Activated CD4-positive, alpha-beta memory T cell treated with anti-CD3 and anti-CD28 coated beads for 36 hours (primary cell): ENCODE measurements around the gene SLC1A4. TPM values are rescaled to one million over a fixed set of nuclear protein-coding genes. Genes with fewer than 3 reads are reported as not detected.
A peak's percentile ranks its signal among the peaks of the same experiment; 100 is the strongest.

Experiments
- CTCF ChIA-PET: fragments of 350-600 bp; sonication (Branson Sonifier 250); formaldehyde crosslinking; loops from one replicate; lab custom pipeline; 2021; ENCODE audit warnings: antibody characterized with exemption, inconsistent platforms; lab: Charles Lee
- POLR2A ChIA-PET: fragments of 350-600 bp; sonication (Branson Sonifier 250); formaldehyde crosslinking; loops from one replicate; lab custom pipeline; 2021; ENCODE audit warnings: antibody characterized with exemption; lab: Charles Lee
- DNase-seq: peaks from one replicate; pipeline ENCODE4 v3.0.0-alpha.2; 2020
- H3K27ac Mint-ChIP-seq: one replicate; pipeline ENCODE4 v1.8.0; 2021; ENCODE audit warnings: mixed read lengths
- H3K27me3 Mint-ChIP-seq: one replicate; pipeline ENCODE4 v1.8.0; 2021; ENCODE audit warnings: mixed read lengths
- H3K36me3 Mint-ChIP-seq: one replicate; pipeline ENCODE4 v1.8.0; 2021; ENCODE audit warnings: mixed read lengths
- H3K4me1 Mint-ChIP-seq: one replicate; pipeline ENCODE4 v1.8.0; 2021; ENCODE audit warnings: low read depth, mixed read lengths
- H3K4me3 Mint-ChIP-seq: one replicate; pipeline ENCODE4 v1.8.0; 2021; ENCODE audit warnings: mild to moderate bottlenecking, mixed read lengths
- H3K9me3 Mint-ChIP-seq: one replicate; pipeline ENCODE4 v1.8.0; 2021; ENCODE audit warnings: mixed read lengths
- intact Hi-C: fragments of 100-400 bp; cut with micrococcal nuclease; formaldehyde crosslinking; loops from one replicate; pipeline ENCODE4 v1.15.1; 2023
- total RNA-seq, 2 experiments: library from RNA; stranded (reverse); gene quantifications; one replicate each; pipeline ENCODE4 v1.2.3, GENCODE V29; 2021

SLC1A4 gene
- total RNA-seq, 2 experiments from 2014 or later, result 15.9 TPM

DNA sequence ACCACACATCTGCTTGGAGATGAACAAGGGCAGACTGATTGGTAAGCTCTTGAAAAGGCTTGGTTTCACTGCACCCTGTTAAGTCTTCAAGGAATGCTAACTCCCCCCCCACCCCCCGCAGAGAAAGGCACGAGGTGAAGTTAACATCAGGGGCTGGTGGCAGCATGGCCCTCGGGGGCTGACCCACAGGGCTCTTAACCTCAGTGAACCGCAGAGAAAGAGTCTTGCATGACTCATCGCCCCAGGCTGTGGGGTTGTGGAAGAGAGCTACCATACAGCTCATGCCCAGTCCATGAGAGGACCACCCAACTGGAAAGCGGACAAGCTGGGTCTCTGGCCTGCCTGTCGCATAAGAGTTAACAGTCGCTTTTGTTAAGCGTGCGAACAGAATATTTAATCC lies 56.5 kb downstream of the SLC1A4 start:
- intact Hi-C loops, result no loop called here
- H3K27me3 Mint-ChIP-seq, result no peaks in the 10 kb centered on the region

GRCh38 chr2:65046633-65047407 lies 57.6 kb downstream of the SLC1A4 start:
- POLR2A ChIA-PET, result interaction anchor here (1.4 kb wide), 1 partner anchor 8 kb away, joined by 3 read pairs; no protein-coding TSS in a partner anchor
- no peaks in the 10 kb centered on the region for H3K27me3 Mint-ChIP-seq

More for the DNA sequence above, 56.5 kb downstream of the SLC1A4 start:
- Mint-ChIP-seq H3K4me3 (no peak overlapping the region), H3K27ac (no peak overlapping the region), H3K4me1 (no peaks in the 10 kb centered on the region), H3K9me3 (peaks cover 25% of the 10 kb centered on the region), H3K36me3 (peaks cover 18% of the 10 kb centered on the region)
- POLR2A ChIA-PET, result interaction anchor here (1.4 kb wide), 1 partner anchor 10 kb away, joined by 3 read pairs; no protein-coding TSS in a partner anchor
- DNase-seq, result no peak
- CTCF ChIA-PET, result interaction anchor here (1.1 to 3.2 kb wide), 2 partner anchors 127 to 128 kb away, joined by 3 to 17 read pairs; no protein-coding TSS in a partner anchor

DNA sequence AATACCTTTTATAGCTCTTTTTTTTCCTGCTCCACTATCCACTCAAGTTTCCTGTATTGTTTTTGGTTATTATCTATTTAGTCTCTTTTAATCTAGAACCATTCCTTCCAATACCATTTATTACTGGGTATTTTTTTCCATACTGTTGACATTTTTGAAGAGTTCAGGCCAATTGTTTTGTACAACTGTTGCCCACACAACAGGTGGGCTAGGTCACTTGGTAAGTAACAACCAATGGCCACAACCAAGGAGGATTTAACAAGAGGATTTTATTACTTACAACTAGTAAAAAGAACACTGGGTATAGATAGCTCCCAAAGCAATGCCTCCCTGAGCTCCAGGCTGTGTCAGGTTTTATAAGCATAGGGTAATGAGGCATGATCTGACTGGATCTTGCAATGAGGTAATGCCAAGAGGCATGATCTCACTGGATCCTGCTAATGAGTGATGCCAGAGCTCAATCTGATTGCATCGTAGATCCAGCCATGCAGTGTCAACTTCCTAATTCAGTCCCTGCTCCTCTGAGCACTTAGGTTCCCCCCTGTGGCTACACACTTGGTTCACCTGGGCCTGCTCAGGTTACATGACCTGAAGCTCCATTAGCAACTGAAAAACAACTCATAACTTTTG lies 59.9 kb downstream of the SLC1A4 start:
- peaks cover 18% of the 10 kb centered on the region for H3K9me3 Mint-ChIP-seq
- peak; percentile 24 for DNase-seq
- intact Hi-C loops, result no loop called here
- H3K27me3 Mint-ChIP-seq, result no peaks in the 10 kb centered on the region
- no peak overlapping the region for H3K4me3 Mint-ChIP-seq
- CTCF ChIA-PET, result interaction anchor here (0.9 to 3.2 kb wide), 3 partner anchors 16 to 131 kb away, joined by 3 to 17 read pairs (median 5); no protein-coding TSS in a partner anchor
- H3K27ac Mint-ChIP-seq, result no peak overlapping the region
- H3K36me3 Mint-ChIP-seq, result peaks cover 14% of the 10 kb centered on the region
- peaks cover 11% of the 10 kb centered on the region for H3K4me1 Mint-ChIP-seq
- POLR2A ChIA-PET, result interaction anchor here (0.6 kb wide), 1 partner anchor 176 kb away, joined by 3 read pairs; no protein-coding TSS in a partner anchor

More at GRCh38 chr2:65046633-65047407, 57.6 kb downstream of the SLC1A4 start:
- CTCF ChIA-PET, result interaction anchor here (3.2 kb wide), 1 partner anchor 129 kb away, joined by 17 read pairs; no protein-coding TSS in a partner anchor
- Mint-ChIP-seq H3K36me3 (peaks cover 18% of the 10 kb centered on the region), H3K4me3 (no peak overlapping the region), H3K27ac (no peak overlapping the region), H3K9me3 (peaks cover 25% of the 10 kb centered on the region), H3K4me1 (no peaks in the 10 kb centered on the region)
- intact Hi-C loops, result no loop called here
- no peak for DNase-seq

DNA sequence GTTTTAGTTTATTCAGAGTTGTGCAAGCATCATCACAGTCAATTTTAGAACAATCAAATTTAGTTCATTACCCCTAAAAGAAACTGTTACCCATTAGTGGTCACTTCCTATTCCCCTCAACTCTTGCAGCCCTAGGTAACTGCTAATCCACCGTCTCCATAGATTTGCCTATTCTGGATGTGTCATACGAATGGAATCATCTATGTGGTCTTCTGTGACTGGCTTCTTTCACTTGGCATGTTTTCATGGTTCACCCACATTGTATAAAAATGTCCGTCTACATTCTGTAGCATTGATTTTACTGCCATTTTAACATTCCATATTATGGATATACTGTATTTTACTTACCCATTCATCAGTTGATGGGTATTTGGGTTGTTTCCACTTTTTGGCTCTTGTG lies 61.7 kb downstream of the SLC1A4 start:
- Mint-ChIP-seq H3K4me3 (no peak overlapping the region), H3K27ac (no peak overlapping the region), H3K27me3 (no peaks in the 10 kb centered on the region), H3K36me3 (peaks cover 6% of the 10 kb centered on the region), H3K4me1 (peaks cover 22% of the 10 kb centered on the region), H3K9me3 (peaks cover 5% of the 10 kb centered on the region)
- POLR2A ChIA-PET, result no interaction called here
- intact Hi-C loops, result no loop called here
- DNase-seq, result no peak
- CTCF ChIA-PET, result no interaction called here

DNA sequence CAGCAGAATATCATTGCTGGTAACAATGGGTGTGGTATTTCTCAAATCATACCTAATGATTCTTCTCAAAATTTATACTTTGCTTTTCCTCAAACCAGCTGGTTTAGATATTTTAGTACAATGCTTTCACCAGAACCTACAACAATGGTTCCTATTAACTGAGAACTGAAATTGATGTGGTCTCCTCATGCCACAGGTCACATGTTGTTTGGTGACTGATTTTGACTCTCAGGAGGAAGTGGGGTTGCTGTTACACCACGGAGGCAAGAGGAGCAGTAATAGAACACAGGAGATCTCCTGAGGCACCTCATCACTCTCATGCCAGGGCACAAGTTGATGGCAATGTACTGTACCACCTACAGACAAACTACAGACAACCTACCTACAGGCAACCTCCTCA lies 64.0 kb downstream of the SLC1A4 start:
- DNase-seq, result peak; percentile 54
- H3K36me3 Mint-ChIP-seq, result peaks cover 4% of the 10 kb centered on the region
- POLR2A ChIA-PET, result no interaction called here
- H3K4me3 Mint-ChIP-seq, result no peak overlapping the region
- H3K27ac Mint-ChIP-seq, result peak overlapping the region; percentile 21
- no peaks in the 10 kb centered on the region for H3K27me3 Mint-ChIP-seq
- intact Hi-C loops, result loop anchor here (1.0 kb wide), 1 partner anchor 71 kb away; no protein-coding TSS in a partner anchor
- H3K9me3 Mint-ChIP-seq, result peaks cover 5% of the 10 kb centered on the region
- CTCF ChIA-PET, result interaction anchor here (0.6 to 7.4 kb wide), 3 partner anchors 11 to 159 kb away, joined by 4 to 48 read pairs (median 45); no protein-coding TSS in a partner anchor
- peaks cover 36% of the 10 kb centered on the region for H3K4me1 Mint-ChIP-seq

- no peak for DNase-seq
- H3K9me3 Mint-ChIP-seq, result no peaks in the 10 kb centered on the region
- POLR2A ChIA-PET, result interaction anchor here (1.0 to 3.1 kb wide), 6 partner anchors 9 to 173 kb away, joined by 3 to 24 read pairs (median 6); partner anchors contain the start of genes ACTR2, RAB1A and SLC1A4
- peak overlapping the region; percentile 94 for H3K4me3 Mint-ChIP-seq
- CTCF ChIA-PET, result interaction anchor here (0.8 to 7.4 kb wide), 8 partner anchors 10 to 498 kb away, joined by 3 to 48 read pairs (median 8); partner anchors contain the start of gene RAB1A
- no peak overlapping the region for H3K27ac Mint-ChIP-seq
- no peaks in the 10 kb centered on the region for H3K27me3 Mint-ChIP-seq
- H3K36me3 Mint-ChIP-seq, result no peaks in the 10 kb centered on the region
- H3K4me1 Mint-ChIP-seq, result peaks cover 50% of the 10 kb centered on the region
- intact Hi-C loops, result loop anchor here (5.0 kb wide), 3 partner anchors 288 to 1468 kb away; partner anchors contain the start of genes MDH1 and WDPCP
Measured at GRCh38 chr2:65054749-65055421, 65.7 kb downstream of the SLC1A4 start.

DNA sequence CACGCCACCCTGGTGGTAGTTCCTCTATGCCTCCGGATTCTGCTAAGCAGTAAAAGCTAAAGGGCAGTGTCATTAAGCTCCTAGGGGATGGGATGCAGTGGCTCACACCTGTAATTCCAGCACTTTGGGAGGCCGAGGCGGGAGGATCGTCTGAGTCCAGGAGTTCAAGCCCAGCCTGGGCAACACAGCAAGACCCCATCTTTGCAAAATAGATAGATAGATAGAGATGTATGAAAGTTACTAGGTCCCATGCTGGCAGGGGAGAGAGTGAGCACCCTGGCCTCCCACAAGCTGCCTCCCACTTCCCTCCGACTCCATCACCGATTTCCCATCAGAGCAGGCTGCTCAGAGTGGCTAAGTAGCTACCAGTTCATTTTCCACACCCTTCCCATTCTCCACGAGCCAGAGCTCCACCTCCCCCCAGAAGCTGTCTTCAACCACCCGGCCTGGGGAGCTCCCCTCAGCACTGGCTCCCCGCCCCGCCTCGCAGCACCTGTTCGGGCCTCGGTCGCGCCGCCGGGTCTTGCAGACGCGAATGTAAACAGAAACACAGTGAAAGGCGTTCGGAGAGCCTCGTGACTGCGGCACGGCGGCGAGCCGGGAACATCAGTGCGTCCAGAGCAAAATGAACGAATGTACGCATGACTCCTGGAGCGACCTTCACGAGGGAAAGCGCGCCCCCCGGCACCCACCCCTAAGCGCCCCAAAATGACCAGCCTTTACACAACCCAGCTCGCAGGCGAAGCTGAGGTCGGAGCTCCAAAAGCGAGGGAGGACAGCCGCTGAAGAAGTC lies 66.4 kb downstream of the SLC1A4 start:
- peak overlapping the region; percentile 63 for H3K27ac Mint-ChIP-seq
- H3K4me1 Mint-ChIP-seq, result peaks cover 50% of the 10 kb centered on the region
- no peaks in the 10 kb centered on the region for H3K36me3 Mint-ChIP-seq
- intact Hi-C loops, result loop anchor here (1.0 to 5.0 kb wide), 8 partner anchors 9 to 1468 kb away; partner anchors contain the start of genes AFTPH, MDH1, RAB1A and WDPCP
- DNase-seq, result no peak
- no peaks in the 10 kb centered on the region for H3K27me3 Mint-ChIP-seq
- CTCF ChIA-PET, result interaction anchor here (0.8 to 7.4 kb wide), 13 partner anchors 9 to 497 kb away, joined by 3 to 48 read pairs (median 6); partner anchors contain the start of genes ACTR2, RAB1A and SLC1A4
- POLR2A ChIA-PET, result interaction anchor here (0.5 to 3.1 kb wide), 9 partner anchors 9 to 558 kb away, joined by 3 to 24 read pairs (median 3); partner anchors contain the start of genes ACTR2, RAB1A and SLC1A4
- peak overlapping the region; percentile 94 for H3K4me3 Mint-ChIP-seq
- no peaks in the 10 kb centered on the region for H3K9me3 Mint-ChIP-seq

- DNase-seq, result peak; percentile 98
- Mint-ChIP-seq H3K27me3 (no peaks in the 10 kb centered on the region), H3K36me3 (no peaks in the 10 kb centered on the region), H3K4me3 (peak within 1 kb of the TSS; percentile 94), H3K9me3 (no peaks in the 10 kb centered on the region), H3K4me1 (peaks cover 50% of the 10 kb centered on the region), H3K27ac (peak within 1 kb of the TSS; percentile 78)
- POLR2A ChIA-PET, result interaction anchor here (0.5 to 3.1 kb wide), 8 partner anchors 9 to 447 kb away, joined by 3 to 24 read pairs (median 4); partner anchors contain the start of genes ACTR2, RAB1A and SLC1A4
- intact Hi-C loops, result loop anchor here (1.0 to 5.0 kb wide), 10 partner anchors 8 to 1469 kb away; partner anchors contain the start of genes ACTR2, AFTPH, MDH1 and RAB1A
- CTCF ChIA-PET, result interaction anchor here (0.8 to 7.4 kb wide), 16 partner anchors 8 to 306 kb away, joined by 3 to 48 read pairs (median 6); partner anchors contain the start of genes ACTR2, RAB1A and SLC1A4
Measured at GRCh38 chr2:65056215-65057053, 67.2 kb downstream of the SLC1A4 start, which contains the start of gene CEP68. TSS of gene CEP68 (plus strand) at chr2:65056416. CDS start at chr2:65069445, 13,029 bp downstream.

- peak overlapping the region; percentile 77 for H3K4me3 Mint-ChIP-seq
- ChIA-PET CTCF (interaction anchor here (1.0 to 7.4 kb wide), 8 partner anchors 8 to 306 kb away, joined by 3 to 48 read pairs (median 6); partner anchors contain the start of genes ACTR2 and RAB1A), POLR2A (interaction anchor here (1.0 to 3.1 kb wide), 4 partner anchors 68 to 170 kb away, joined by 4 to 24 read pairs (median 12); partner anchors contain the start of genes ACTR2, RAB1A and SLC1A4)
- H3K27ac Mint-ChIP-seq, result peak overlapping the region; percentile 78
- peaks cover 53% of the 10 kb centered on the region for H3K4me1 Mint-ChIP-seq
- intact Hi-C loops, result loop anchor here (1.0 to 5.0 kb wide), 7 partner anchors 68 to 1470 kb away; partner anchors contain the start of genes ACTR2, AFTPH, MDH1 and SLC1A4
- no peaks in the 10 kb centered on the region for H3K36me3 Mint-ChIP-seq
- no peaks in the 10 kb centered on the region for H3K27me3 Mint-ChIP-seq
- H3K9me3 Mint-ChIP-seq, result no peaks in the 10 kb centered on the region
- DNase-seq, result no peak
Measured at GRCh38 chr2:65057054-65057375, 67.8 kb downstream of the SLC1A4 start.
